Right ventricle myocardium inferior (tissue), 1 donor: Measurements from ENCODE around the gene MEGF9. TPM values are rescaled to one million over a fixed set of nuclear protein-coding genes. Genes with fewer than 3 reads are reported as not detected.

ENCODE experiments used
- ATAC-seq: fragments of 200-7000 bp; cut with Tn5 transposase; one replicate; pipeline ENCODE4 v1.9.1; 2020; ENCODE audit warnings: mild to moderate bottlenecking, moderate library complexity
- DNase-seq: peaks from one replicate; pipeline ENCODE4 v3.0.0; 2021; ENCODE audit errors: missing footprints
- intact Hi-C: fragments of 100-400 bp; cut with DNase I; formaldehyde crosslinking; loops from one replicate; pipeline ENCODE4 v1.11.0; 2022
- total RNA-seq: library from RNA; stranded (reverse); fragmentation: NEBNext Ultra II Directional; extraction: Animal tissue kit (Norgen Biotek cat#: 25700); gene quantifications from one replicate; pipeline ENCODE4 v1.2.1, GENCODE V29; 2021
- donor health status: DM: no; HTN: yes; CAD: no; lungs with severe emphysema.

The MEGF9 gene
- total RNA-seq, 1 donor from 2014 or later: 25.2 TPM

DNA sequence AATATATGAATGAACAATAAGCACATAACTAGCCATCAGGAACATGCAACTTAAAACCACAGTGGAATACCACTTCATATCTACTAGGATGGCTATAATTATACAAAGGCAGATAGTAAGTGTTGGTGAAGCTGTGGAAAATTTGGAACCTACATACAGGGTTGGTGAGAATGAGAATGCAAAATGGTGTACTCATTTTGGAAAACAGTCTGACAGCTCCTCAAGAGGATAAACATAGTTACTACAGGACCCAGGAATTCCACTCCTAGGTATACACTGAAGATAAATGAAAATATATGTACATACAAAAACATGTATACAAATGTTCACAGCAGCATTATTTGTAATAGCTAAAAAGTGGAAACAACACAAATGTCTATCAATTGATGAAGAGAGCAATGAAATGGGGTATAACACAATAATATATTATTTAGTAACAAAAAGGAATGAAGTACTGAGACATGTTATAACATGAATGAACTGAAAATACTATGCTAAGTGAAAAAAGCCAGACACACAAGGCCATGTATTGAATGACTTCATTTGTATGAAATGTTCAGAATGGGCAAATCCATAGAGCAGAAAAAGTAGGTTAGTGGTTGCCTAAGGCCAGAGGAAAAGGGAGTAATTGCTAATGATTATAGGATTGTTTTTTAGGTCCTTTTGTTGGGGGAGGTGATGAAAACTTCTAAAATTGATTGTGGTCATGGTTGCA, 103.1 kb downstream of the MEGF9 start:
- ATAC-seq (peak; percentile 48), DNase-seq (no peak)
- intact Hi-C loops: loop anchor here (10.0 kb wide), 1 partner anchor 124 kb away; no protein-coding TSS in a partner anchor

DNA sequence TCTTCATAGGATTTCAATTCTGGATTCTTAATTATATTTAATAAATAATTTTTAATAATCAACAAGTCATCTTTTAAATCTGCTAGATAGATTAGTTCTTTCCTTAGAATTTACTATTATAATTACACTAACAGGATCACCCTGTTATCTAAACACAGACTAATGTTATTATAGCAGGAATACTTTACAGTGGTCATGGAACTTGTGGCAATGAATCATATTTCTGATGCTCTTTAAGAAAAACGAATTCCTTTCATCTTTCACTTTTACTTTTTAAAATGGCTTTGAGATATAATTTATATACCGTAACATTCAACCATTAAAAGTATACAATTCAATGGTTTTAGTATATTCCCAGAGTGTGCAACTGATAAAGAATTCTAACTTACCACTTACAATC, 104.6 kb downstream of the MEGF9 start:
- ATAC-seq: no peak
- DNase-seq: no peak
- intact Hi-C loops: loop anchor here (10.0 kb wide), 1 partner anchor 125 kb away; no protein-coding TSS in a partner anchor

DNA sequence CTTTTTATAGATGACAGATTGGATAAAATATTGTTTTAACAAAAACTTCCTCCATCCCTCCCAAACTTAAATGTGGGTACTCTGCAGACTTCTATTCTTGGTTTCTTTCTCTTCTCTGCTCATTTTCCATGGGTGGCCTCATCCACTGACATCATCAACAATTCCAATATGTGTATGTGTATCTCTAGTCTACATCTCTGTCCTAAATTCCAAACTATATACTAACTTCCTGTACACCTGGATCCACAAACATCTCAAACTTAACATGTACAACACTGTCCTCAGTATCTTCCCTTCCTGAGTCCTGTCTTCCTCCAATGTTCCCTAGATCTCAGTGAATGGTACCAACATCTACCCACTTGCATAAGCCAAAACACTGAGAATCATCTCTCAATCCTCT, 105.8 kb downstream of the MEGF9 start:
- no peak for ATAC-seq

DNA sequence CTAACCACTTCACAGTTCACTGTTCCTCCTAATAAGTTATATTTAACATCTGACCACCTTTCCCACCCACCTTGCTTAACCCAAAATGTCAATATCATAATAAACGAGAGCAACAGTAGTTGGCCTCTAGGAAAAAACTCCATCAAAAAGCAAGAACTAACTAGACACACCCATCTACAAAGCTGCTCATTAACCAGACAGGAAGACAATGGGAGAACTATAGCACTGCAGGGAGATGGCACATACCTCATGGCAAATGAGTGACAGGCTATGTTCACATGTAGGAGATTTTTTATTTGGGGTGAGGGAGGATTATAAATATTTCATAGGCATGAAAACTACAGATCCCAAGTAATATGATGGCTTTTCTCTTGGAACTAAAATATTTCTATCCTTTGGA, 110.7 kb downstream of the MEGF9 start:
- ATAC-seq (no peak), DNase-seq (no peak)
- intact Hi-C loops: no loop called here

More for the DNA sequence above, 105.8 kb downstream of the MEGF9 start:
- intact Hi-C loops: no loop called here
- DNase-seq: no peak

DNA sequence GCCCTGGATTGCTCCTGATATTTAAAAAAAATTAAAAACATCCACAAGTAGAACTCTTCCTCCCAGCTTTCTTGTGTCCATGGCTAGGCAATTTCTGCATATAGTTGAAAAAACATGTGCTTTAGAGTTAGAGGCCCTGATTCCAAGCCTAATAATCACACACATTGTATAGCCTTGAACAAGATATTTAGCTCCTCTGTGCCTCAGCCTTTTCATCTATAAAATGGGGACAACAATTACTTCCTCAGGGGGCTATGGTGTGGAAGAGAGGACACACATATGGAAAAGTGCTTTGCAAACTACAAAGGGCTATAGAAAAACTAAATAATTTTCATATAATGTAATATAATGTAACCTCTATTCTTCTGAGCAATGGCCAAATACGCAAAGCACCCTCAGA, 111.3 kb downstream of the MEGF9 start:
- no peak for ATAC-seq
- no peak for DNase-seq

DNA sequence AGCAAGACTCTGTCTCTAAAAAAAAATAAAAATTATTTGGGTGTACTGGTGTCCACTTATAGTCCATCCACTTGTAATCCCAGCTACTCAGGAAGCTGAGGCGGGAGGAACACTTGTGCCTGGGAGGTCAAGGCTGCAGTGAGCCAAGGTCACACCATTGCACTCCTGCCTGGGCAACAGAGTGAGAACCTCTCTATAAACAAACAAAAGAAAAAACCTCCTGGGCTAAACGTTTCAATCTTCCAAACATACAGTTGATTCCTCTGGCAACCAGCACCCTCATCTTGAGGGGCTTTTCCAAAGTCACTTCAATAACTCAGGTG, 120.4 kb downstream of the MEGF9 start:
- intact Hi-C loops: no loop called here
- no peak for ATAC-seq
- DNase-seq: no peak

More for the DNA sequence above, 111.3 kb downstream of the MEGF9 start:
- intact Hi-C loops: no loop called here

DNA sequence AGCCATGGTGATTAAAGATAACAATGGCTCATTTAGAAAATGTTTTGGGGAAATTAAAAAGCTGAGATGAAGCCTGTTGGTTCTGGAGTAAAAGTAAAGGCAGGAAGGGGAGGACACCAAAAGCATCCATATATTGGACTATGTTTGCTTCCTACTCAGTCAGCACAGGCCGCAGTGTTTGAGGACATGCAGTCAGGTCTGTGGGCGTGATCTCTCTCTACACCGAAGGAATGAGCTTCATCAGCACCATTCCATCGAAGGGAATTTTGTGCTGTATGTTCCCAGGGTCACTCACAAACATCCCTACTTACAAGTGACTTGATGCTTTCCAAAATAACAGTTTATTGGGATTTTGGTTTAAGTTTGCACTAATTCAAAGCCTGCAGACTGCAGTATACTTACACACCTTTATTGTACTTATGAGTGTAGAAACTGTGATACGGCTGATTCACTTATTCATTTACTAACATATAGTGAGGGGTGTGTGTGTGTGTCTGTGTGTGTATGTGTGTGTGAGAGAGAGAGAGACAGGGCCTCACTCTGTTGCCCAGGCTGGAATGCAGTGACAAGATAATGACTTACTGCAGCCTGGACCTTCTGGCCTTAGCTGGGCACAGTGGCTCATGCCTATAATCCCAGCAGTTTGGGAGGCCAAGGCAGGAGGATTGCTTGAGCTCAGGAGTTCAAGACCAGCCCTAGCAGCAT, 120.9 kb downstream of the MEGF9 start:
- no peak for DNase-seq
- intact Hi-C loops: no loop called here
- ATAC-seq: no peak

DNA sequence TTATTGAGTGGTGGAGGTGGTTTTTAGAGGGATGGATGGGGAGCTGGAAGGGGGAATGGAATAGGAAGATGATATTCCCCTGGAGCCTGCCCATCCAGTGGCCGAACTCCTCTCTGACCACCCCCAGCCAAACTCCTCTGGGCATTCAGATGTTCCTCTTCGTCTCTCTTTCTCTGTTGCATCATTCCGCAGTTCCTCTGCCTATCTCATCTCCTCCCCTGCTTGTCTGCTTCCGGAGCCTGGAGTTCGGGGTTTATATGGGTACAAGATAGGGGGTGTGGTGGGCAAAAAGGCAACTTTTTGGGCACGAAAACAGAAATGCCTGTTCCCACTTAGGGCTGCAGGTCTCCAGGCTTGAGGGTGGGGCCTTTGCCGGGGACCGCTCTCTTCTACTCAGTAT, 122.1 kb downstream of the MEGF9 start:
- intact Hi-C loops: no loop called here

DNA sequence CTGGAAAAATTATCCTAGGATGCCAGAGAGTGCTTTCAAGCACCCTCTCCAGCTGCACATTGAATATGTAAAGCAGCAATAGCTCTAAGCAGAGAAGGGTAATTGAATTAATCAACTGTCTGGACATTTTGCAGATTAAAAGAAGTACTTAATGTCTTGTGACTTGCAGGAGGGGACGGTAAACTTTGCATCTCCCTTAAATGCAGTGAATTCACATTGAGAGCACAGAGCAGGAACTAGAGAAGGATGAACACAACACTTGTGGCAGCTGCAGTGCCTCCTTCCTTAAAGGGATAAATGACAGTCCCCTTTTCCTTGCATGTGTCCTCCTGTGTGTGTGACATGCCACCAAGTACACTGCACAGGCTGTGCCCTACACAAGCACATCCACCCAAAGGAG, 126.9 kb downstream of the MEGF9 start:
- intact Hi-C loops: loop anchor here (10.0 kb wide), 1 partner anchor 1507 kb away; the partner anchor contains the start of gene TTLL11
- no peak for DNase-seq
- no peak for ATAC-seq

More for the DNA sequence above, 122.1 kb downstream of the MEGF9 start:
- DNase-seq (no peak), ATAC-seq (no peak)

DNA sequence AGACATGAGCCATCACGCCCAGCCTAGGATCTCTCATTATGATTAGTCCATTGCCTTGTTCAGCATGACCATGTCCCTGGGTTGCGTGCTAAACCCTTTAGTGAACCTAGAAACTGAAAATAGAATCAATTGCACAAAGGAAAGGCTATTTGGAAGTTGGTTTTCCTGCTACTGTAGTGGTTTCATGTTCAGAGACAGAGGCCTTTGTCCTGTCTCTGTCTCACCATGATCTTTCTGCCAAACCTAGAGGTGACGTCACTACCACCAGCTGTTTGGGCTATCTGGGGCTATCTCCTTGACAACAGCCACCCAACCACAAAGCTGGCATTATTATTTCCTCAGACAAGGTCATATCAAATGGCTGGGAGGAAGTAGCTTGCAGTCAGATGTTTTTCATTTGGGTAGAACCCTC, 130.3 kb downstream of the MEGF9 start:
- peak; percentile 8 for ATAC-seq
- no peak for DNase-seq
- intact Hi-C loops: loop anchor here (10.0 kb wide), 1 partner anchor 1511 kb away; the partner anchor contains the start of gene TTLL11

DNA sequence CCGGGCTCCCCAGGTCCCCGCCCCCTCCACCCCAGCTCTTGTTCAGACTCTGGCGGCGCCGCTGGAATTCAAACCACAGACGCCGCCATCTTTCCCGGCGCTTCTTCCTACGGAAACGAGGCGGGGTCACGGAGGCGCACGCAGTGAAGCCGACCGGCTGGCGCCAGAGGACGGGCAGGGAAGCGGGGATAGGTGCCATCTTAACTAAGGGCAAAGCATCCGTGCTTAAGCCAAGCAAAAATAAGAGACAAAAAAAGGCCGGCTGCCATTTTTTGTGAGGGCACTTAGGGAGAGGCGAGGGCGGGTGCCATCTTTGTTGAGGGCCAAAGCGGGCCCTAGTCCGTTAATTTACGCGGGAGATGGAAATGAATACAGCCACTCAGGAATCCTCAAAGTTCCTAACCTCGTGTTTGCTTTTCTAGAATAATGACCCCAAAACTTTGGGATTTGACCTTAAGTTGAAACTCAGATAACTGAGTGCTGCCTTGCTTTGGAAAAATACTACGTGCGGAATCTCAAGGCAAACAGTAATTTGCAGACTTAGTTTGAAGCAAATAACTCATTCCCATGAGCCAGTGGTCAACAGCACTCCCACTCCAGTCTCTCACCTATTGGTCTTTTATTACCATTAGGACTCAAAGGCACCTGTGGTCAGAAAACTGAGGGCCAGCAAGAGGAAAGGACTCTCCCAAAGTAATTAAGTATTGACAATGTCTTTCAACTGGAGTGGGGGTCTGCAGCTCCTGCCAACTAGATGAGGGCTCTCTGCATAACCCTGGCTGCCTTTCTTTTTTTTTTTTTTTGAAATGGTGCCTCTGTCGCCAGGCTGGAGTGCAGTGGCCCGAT, 134.0 kb downstream of the MEGF9 start, which contains the start of gene CDK5RAP2:
CDK5RAP2 (minus strand) TSS at position 117 of the 846 bp plus-strand sequence. CDS start 189 bp downstream, outside the sequence.
- DNase-seq (peak; percentile 97), ATAC-seq (peak; percentile 98)
- intact Hi-C loops: loop anchor here (10.0 kb wide), 1 partner anchor 1515 kb away; the partner anchor contains the start of gene TTLL11

DNA sequence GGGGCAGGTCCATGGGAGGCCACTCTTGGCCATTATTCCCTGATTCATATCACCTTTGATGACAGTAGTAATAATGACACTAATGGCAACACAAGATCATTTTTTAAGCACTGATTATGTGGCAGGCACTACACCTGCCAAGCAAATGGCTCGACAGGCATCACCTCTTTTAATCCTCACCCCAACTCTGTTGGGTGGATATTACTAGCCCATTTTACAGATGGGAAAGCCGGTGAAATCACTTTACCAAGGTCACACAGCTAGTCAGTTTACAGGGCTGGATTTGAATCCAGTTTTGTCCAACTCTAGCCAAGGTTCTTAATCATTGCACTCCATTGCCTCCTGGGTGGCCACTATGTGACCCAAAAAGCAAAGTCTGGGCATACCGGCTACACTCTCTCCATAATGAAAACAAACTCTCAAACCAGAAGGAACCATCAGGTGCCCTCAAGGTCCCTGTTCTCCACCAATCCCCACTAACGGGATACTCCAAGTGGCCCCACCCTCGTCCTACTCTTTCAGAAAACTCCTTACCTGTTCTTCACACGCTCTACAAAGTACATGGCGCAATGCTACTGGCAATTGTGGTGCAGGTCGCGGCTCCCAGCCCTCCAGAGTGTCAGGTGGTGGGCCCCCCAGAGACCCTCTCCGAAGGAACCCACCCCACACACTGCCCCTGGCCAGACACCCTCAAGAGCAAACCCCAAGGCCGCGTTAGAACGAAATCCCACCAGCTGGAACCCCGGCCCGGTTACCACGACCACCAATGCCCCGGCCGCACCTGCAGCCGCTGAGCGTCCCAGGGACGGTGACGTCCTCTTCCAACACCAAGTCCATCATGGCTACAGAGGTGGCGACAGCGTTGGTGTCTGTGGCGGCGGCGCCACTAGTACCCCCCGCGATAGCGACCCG, 134.9 kb downstream of the MEGF9 start:
- ATAC-seq (no peak), DNase-seq (no peak)
- intact Hi-C loops: loop anchor here (10.0 kb wide), 1 partner anchor 1515 kb away; the partner anchor contains the start of gene TTLL11

DNA sequence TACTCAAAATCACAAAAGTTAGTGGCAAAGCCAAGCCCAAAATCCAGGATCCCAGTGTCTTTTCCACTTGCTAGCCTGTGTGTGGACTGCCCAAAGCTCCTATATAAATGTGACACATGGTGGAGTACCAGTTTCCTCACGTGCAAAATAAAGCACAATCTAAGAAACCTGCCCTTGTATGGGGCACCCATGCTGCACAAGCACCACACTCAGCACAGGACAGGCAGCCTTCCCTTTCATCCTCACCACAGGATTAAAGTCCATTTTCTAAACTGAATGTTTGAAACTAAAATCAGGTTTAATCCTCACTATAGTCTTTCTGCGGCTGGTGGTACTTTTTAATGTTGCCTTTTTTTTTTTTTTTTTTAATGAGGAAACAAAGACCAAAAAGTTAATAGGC, 139.8 kb downstream of the MEGF9 start:
- ATAC-seq (no peak), DNase-seq (no peak)
- intact Hi-C loops: no loop called here

DNA sequence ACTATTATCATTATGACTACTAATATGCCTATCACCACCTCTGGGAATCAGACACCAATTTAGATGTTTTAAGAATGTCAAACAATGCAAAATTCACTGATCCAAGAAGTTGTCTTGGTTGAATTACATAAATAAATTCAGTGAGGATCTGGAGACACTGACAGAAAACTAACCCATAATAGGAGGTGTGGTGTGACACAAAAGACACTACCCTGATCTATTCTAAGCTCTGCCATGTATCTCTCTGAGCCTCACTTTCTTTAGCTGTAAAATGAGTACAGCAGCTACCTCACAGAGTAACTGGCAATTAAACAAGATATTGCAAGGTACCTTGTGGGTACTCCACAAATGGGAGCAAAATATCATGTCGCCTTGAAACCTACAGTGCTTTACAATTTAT, 141.8 kb downstream of the MEGF9 start:
- ATAC-seq (no peak), DNase-seq (no peak)
- intact Hi-C loops: no loop called here

DNA sequence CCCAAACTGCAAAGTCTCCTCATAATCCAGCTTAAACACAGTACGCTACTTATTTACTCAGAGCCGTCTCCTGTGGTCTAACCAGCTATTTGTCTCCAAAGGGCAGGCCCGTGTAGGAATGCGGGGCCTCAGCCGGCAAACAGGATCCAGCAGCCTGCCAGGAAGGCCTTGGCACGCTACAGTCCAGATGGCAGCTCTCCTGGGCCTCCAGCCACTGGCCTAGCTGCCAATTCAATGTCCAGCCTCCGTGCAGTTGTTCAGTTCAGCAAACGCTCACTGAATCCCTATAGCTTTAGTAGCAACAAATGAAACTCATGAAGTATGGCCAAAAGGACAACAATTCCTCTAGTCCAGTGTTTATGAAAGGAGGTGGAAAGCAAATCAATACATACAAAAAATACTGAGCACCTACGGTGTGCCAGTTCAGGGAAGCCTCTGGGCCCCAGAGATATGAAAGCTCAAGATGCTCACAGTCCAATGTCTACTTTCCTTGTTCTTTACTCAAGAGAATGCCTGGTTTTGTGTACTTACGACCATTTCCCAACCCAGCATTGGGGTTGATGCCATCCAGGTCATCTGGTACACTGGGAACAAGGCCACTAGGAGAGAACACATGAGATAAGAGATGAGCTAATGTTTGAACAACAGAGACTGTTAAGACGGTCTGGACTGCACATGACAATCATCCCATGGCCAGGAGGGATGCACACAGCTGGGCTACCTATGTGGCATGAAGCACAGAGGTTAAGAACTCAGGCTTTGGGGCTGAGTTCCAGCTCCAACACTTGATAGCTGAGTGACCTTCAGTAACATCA, 142.6 kb downstream of the MEGF9 start:
- DNase-seq: peak; percentile 69
- ATAC-seq: peak; percentile 91

DNA sequence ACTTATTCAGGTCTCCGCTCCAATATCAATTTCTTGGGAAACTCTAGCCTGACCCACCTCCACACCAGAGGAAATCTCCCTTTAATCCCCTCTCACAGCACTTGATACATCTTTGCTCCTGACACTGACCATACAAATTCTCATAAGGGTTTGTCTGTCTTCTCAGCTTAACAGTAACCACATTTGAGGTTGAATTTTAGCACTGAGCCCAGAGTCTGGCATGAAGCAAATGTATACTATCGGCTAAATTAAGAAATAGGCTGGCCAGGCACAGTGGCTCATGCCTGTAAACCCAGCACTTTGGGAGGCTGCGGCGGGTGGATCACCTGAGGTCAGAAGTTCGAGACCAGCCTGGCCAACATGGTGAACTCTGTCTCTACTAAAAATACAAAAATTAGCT, 144.0 kb downstream of the MEGF9 start:
- ATAC-seq (no peak), DNase-seq (no peak)
- intact Hi-C loops: no loop called here

More for the DNA sequence above, 142.6 kb downstream of the MEGF9 start:
- intact Hi-C loops: no loop called here

DNA sequence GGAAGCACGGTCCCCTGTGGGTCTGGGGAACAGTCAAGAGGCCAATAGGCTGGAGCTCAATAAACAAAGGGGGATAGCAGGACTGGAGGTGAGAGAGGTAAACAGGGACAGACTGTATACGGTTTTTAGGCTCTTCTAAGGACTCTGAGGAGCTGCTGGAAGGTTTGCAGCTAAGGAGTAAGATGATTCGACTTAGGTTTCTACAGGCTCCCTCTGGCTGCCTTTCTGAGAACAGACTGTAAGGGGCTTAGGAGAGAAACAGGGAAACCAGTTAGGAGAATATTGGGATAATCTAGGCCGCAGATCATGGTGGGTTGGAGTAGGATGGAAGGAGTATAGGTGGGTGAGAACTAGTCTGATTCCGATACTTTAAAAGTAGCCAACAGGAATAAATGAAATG, 144.7 kb downstream of the MEGF9 start:
- DNase-seq: no peak
- intact Hi-C loops: no loop called here
- no peak for ATAC-seq
